NB4 (cell line): ENCODE measurements around the gene HLA-B.

Source experiments
- MYC ChIP-seq: IDR thresholded peaks from 2 replicates; pipeline ENCODE4 v1.6.1; 2011; ENCODE audit warnings: low read depth, low read length
- POLR2A ChIP-seq: IDR thresholded peaks from 2 replicates; pipeline ENCODE4 v1.6.1; 2011; ENCODE audit warnings: mild to moderate bottlenecking; ENCODE audit not compliant: insufficient read length; ENCODE audit errors: extremely low read depth
- TF ChIP-seq, protein P1 (sequence below): IDR thresholded peaks from one replicate; pipeline ENCODE4 v1.5.1; 2012; ENCODE audit warnings: low read depth, low read length
- TF ChIP-seq, protein P2 (sequence below): IDR thresholded peaks from 2 replicates; pipeline ENCODE4 v1.6.1; 2011; ENCODE audit warnings: low read depth, low read length

DNA sequence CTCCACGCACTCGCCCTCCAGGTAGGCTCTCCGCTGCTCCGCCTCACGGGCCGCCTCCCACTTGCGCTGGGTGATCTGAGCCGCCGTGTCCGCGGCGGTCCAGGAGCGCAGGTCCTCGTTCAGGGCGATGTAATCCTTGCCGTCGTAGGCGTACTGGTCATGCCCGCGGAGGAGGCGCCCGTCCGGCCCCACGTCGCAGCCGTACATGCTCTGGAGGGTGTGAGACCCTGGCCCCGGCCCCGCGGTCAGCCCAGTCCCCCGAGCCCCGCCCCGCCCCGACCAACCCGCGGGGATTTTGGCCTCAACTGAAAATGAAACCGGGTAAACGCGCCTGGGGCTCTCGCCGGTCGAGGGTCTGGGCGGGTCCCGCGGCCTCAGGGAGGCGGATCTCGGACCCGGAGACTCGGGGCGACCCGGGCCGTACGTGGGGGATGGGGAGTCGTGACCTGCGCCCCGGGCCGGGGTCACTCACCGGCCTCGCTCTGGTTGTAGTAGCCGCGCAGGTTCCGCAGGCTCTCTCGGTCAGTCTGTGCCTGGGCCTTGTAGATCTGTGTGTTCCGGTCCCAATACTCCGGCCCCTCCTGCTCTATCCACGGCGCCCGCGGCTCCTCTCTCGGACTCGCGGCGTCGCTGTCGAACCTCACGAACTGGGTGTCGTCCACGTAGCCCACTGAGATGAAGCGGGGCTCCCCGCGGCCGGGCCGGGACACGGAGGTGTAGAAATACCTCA is 598 bp downstream of the HLA-B start:
- TF ChIP-seq, protein P1, sequence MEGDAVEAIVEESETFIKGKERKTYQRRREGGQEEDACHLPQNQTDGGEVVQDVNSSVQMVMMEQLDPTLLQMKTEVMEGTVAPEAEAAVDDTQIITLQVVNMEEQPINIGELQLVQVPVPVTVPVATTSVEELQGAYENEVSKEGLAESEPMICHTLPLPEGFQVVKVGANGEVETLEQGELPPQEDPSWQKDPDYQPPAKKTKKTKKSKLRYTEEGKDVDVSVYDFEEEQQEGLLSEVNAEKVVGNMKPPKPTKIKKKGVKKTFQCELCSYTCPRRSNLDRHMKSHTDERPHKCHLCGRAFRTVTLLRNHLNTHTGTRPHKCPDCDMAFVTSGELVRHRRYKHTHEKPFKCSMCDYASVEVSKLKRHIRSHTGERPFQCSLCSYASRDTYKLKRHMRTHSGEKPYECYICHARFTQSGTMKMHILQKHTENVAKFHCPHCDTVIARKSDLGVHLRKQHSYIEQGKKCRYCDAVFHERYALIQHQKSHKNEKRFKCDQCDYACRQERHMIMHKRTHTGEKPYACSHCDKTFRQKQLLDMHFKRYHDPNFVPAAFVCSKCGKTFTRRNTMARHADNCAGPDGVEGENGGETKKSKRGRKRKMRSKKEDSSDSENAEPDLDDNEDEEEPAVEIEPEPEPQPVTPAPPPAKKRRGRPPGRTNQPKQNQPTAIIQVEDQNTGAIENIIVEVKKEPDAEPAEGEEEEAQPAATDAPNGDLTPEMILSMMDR: no peak
- TF ChIP-seq POLR2A (no peak), MYC (no peak)
- TF ChIP-seq, protein P2, sequence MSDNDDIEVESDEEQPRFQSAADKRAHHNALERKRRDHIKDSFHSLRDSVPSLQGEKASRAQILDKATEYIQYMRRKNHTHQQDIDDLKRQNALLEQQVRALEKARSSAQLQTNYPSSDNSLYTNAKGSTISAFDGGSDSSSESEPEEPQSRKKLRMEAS: no peak
